ENCODE measurements around the gene MAPK9. TPM values are rescaled to one million over a fixed set of nuclear protein-coding genes. Genes with fewer than 3 reads are reported as not detected.

Gene MAPK9
- total RNA-seq, 1 experiment from 2014 or later = 43.4 TPM

DNA sequence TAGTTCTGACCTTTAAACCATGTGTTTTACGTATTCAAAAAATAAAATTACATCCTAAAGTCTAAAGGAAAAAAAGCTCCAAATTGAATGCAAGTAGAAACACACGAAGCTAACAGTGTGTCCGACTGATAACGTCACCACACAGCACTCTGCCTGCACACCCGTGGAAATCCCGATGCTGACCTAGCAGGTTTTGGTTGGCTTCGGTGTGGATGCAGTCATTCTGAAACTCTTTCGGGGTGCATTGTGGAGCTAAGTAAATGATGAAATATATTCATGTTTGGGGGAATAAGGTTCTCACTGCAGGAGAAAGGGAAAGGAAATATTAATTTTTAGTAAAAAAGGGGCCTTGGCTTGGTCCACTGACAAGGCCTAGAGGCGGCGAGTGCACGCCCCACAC is 84.9 kb downstream of the MAPK9 start:
- CTCF ChIA-PET = interaction anchor here (1.3 to 1.5 kb wide), 2 partner anchors 10 to 109 kb away, joined by 3 to 4 read pairs; no protein-coding TSS in a partner anchor
- H2AFZ ChIP-seq (ENCODE audit: low read depth, low read length, poor library complexity, severe bottlenecking) = no peak overlapping the region

More for the DNA sequence above, 84.9 kb downstream of the MAPK9 start:
- Histone ChIP-seq H3K4me2 (ENCODE audit: low read length) (no peak overlapping the region), H3K9me2 (ENCODE audit: insufficient read depth) (no peaks in the 10 kb centered on the region), H3K9me3 (ENCODE audit: control insufficient read depth in 1 of 2, insufficient read depth in 1 of 2, low read depth in 1 of 2, low read length in 2 of 2) (no peaks in the 10 kb centered on the region), H3K4me3 (replicated peaks in 1 of 2; ENCODE audit: low read depth in 1 of 2, low read length in 2 of 2) (no peak overlapping the region), H4K20me1 (ENCODE audit: insufficient read depth) (no peaks in the 10 kb centered on the region), H3K9ac (ENCODE audit: low read length) (no peak overlapping the region), H3K36me3 (ENCODE audit: control insufficient read depth in 1 of 2, insufficient read depth in 2 of 2, low read length in 2 of 2) (no peaks in the 10 kb centered on the region), H3K4me1 (ENCODE audit: control insufficient read depth in 1 of 2, insufficient read depth in 2 of 2, low read length in 2 of 2) (peaks cover 5 to 14% of the 10 kb centered on the region in 2 experiments; a peak in 3 of 4 replicates), H3K79me2 (ENCODE audit: insufficient read depth, low read length) (no peaks in the 10 kb centered on the region), H3K27me3 (ENCODE audit: insufficient read depth, low read length) (no peaks in the 10 kb centered on the region), H3K27ac (ENCODE audit: low read depth, low read length) (no peak overlapping the region)
- no peak for DNase-seq (ENCODE audit: low read depth, low spot score)
- ATAC-seq = no peak
- ChIA-PET POLR2A (no interaction called here), RAD21 (ENCODE audit: low non-redundant PET in 1 of 2, low total read pairs in 2 of 2, uncharacterized antibody in 2 of 2, unreplicated experiment in 2 of 2) (no interaction called here)
- intact Hi-C loops (cut with micrococcal nuclease) = loop anchor here (10.0 kb wide), 1 partner anchor 268 kb away; no protein-coding TSS in a partner anchor
- BruUV-seq (replicated peaks) = no TSS peak
- no peak for TF ChIP-seq CEBPB (IDR thresholded peaks at IDR 0.05; ENCODE audit: low read depth)
- TF ChIP-seq, protein P1, sequence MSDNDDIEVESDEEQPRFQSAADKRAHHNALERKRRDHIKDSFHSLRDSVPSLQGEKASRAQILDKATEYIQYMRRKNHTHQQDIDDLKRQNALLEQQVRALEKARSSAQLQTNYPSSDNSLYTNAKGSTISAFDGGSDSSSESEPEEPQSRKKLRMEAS (IDR thresholded peaks at IDR 0.05) = no peak
- no peak for TF ChIP-seq JUND (IDR thresholded peaks at IDR 0.05)
- no peak for TF ChIP-seq TCF7L2 (IDR thresholded peaks at IDR 0.05; ENCODE audit: borderline replicate concordance, extremely low read depth, insufficient read depth, insufficient read length)
- TF ChIP-seq EZH2 (IDR thresholded peaks at IDR 0.05) = no peak
- no peak for TF ChIP-seq RAD21 (IDR thresholded peaks at IDR 0.05; ENCODE audit: low read depth)
- TF ChIP-seq POLR2A (IDR thresholded peaks at IDR 0.05; ENCODE audit: borderline replicate concordance, extremely low read depth, insufficient read depth, insufficient read length) = no peak
- no peak for TF ChIP-seq POLR2AphosphoS5 (IDR thresholded peaks at IDR 0.05; ENCODE audit: low read depth, low read length)
- no peak for TF ChIP-seq EGR1 (IDR thresholded peaks at IDR 0.05; ENCODE audit: low read depth)
- no peak for TF ChIP-seq ELF1 (IDR thresholded peaks at IDR 0.05; ENCODE audit: borderline replicate concordance, low read depth)
- TF ChIP-seq YY1 (IDR thresholded peaks at IDR 0.05; ENCODE audit: extremely low read depth, insufficient replicate concordance, low read depth, low read length) = no peak
- TF ChIP-seq, protein P2, sequence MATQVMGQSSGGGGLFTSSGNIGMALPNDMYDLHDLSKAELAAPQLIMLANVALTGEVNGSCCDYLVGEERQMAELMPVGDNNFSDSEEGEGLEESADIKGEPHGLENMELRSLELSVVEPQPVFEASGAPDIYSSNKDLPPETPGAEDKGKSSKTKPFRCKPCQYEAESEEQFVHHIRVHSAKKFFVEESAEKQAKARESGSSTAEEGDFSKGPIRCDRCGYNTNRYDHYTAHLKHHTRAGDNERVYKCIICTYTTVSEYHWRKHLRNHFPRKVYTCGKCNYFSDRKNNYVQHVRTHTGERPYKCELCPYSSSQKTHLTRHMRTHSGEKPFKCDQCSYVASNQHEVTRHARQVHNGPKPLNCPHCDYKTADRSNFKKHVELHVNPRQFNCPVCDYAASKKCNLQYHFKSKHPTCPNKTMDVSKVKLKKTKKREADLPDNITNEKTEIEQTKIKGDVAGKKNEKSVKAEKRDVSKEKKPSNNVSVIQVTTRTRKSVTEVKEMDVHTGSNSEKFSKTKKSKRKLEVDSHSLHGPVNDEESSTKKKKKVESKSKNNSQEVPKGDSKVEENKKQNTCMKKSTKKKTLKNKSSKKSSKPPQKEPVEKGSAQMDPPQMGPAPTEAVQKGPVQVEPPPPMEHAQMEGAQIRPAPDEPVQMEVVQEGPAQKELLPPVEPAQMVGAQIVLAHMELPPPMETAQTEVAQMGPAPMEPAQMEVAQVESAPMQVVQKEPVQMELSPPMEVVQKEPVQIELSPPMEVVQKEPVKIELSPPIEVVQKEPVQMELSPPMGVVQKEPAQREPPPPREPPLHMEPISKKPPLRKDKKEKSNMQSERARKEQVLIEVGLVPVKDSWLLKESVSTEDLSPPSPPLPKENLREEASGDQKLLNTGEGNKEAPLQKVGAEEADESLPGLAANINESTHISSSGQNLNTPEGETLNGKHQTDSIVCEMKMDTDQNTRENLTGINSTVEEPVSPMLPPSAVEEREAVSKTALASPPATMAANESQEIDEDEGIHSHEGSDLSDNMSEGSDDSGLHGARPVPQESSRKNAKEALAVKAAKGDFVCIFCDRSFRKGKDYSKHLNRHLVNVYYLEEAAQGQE (IDR thresholded peaks at IDR 0.05; ENCODE audit: low read depth) = no peak
- no peak for TF ChIP-seq CBX3 (IDR thresholded peaks at IDR 0.05; ENCODE audit: low read depth)

Measured in HCT116 (cell line).